HEK293T (cell line): ENCODE results near the gene ANKS1B.
A peak's percentile ranks its signal among the peaks of the same experiment; 100 is the strongest.
"Not testable (repeated sequence)": the region's sequence is repeated elsewhere in the genome, so short reads cannot be mapped to it uniquely, and the experiment has no call there.

Experiments
- CTCF ChIA-PET: fragments of 350-600 bp; formaldehyde crosslinking; extraction: SDS; loops from one replicate; lab custom pipeline; 2021; ENCODE audit warnings: antibody characterized with exemption, inconsistent platforms; lab: Yijun Ruan, JAX
- POLR2A ChIA-PET: fragments of 350-600 bp; formaldehyde crosslinking; extraction: SDS; loops from one replicate; lab custom pipeline; 2020; ENCODE audit warnings: antibody characterized with exemption, inconsistent platforms; lab: Yijun Ruan, JAX
- DNase-seq: peaks from one replicate; pipeline ENCODE4 v3.0.0; 2012; ENCODE audit warnings: mixed read lengths; ENCODE audit errors: extremely low spot score
- ARNT ChIP-seq: fragments of 450-650 bp; IDR thresholded peaks from 2 replicates; pipeline ENCODE4 v1.6.1; 2017; ENCODE audit warnings: mild to moderate bottlenecking
- BHLHE40 ChIP-seq: fragments of 450-650 bp; IDR thresholded peaks from 2 replicates; pipeline ENCODE4 v1.6.1; 2016; ENCODE audit warnings: mild to moderate bottlenecking, moderate library complexity, borderline replicate concordance
- CTBP1 ChIP-seq: fragments of 450-650 bp; IDR thresholded peaks from 2 replicates; pipeline ENCODE4 v1.6.1; 2016; ENCODE audit warnings: borderline replicate concordance
- ELF4 ChIP-seq: fragments of 450-650 bp; IDR thresholded peaks from 2 replicates; pipeline ENCODE4 v1.6.1; 2017; ENCODE audit warnings: antibody characterized with exemption
- FOXA1 ChIP-seq: fragments of 450-650 bp; IDR thresholded peaks from 2 replicates; pipeline ENCODE4 v1.6.1; 2016; ENCODE audit warnings: mild to moderate bottlenecking
- FOXK2 ChIP-seq: fragments of 450-650 bp; IDR thresholded peaks from 2 replicates; pipeline ENCODE4 v1.6.1; 2016; ENCODE audit warnings: mild to moderate bottlenecking
- FOXM1 ChIP-seq: fragments of 450-650 bp; IDR thresholded peaks from 2 replicates; pipeline ENCODE4 v1.6.1; 2017; ENCODE audit warnings: mild to moderate bottlenecking, borderline replicate concordance
- HDGF ChIP-seq: fragments of 450-650 bp; IDR thresholded peaks from 2 replicates; pipeline ENCODE4 v1.6.1; 2017; ENCODE audit warnings: antibody characterized with exemption, borderline replicate concordance
- L3MBTL2 ChIP-seq: fragments of 450-650 bp; conservative IDR thresholded peaks from 2 replicates; pipeline ENCODE4 v1.6.1; 2016; ENCODE audit warnings: mild to moderate bottlenecking
- LEF1 ChIP-seq: fragments of 450-650 bp; IDR thresholded peaks from 2 replicates; pipeline ENCODE4 v1.6.1; 2017; ENCODE audit warnings: mild to moderate bottlenecking, borderline replicate concordance
- NFRKB ChIP-seq: fragments of 450-650 bp; IDR thresholded peaks from 2 replicates; pipeline ENCODE4 v1.6.1; 2016; ENCODE audit warnings: mild to moderate bottlenecking, moderate library complexity
- SP1 ChIP-seq: fragments of 450-650 bp; IDR thresholded peaks from 2 replicates; pipeline ENCODE4 v1.6.1; 2017
- SUZ12 ChIP-seq: fragments of 450-650 bp; IDR thresholded peaks from 2 replicates; pipeline ENCODE4 v1.6.1; 2016; ENCODE audit warnings: mild to moderate bottlenecking
- TARDBP ChIP-seq: fragments of 450-650 bp; IDR thresholded peaks from 2 replicates; pipeline ENCODE4 v1.6.1; 2016
- ZNF384 ChIP-seq: fragments of 450-650 bp; IDR thresholded peaks from 2 replicates; pipeline ENCODE4 v1.6.1; 2016
- TF ChIP-seq, protein P1 (sequence below): fragments of 450-650 bp; IDR thresholded peaks from 2 replicates; pipeline ENCODE4 v1.6.1; 2016

Gene ANKS1B

GRCh38 chr12:98856897-98857540 is 1127.7 kb downstream of the ANKS1B start:
- ChIA-PET POLR2A (no interaction called here), CTCF (no interaction called here)
- DNase-seq: no peak
- TF ChIP-seq FOXM1 (no peak), L3MBTL2 (no peak), NFRKB (no peak), LEF1 (no peak), CTBP1 (no peak), FOXK2 (no peak), BHLHE40 (no peak), SP1 (no peak), ZNF384 (no peak), FOXA1 (no peak), ELF4 (no peak), SUZ12 (no peak), TARDBP (no peak)

DNA sequence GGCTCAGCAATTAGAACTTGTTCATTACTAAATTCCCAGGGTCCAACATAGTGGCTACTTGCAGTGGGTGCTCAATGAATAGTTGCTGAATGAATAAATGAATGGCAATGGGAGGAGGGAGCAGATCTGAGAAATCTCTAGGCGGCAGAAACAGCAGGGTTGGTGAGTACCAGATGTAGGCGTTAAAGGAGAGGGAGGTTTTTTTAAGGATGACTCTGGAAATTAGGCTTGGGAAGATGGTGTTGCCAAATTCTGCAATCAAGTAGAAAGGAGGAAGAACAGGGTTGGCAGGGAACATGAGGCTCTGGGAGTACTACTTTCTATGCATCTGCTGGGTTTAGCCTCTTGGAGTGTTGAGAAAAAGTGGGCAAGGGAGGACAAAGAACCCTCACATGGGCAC is 1132.6 kb downstream of the ANKS1B start:
- ChIA-PET CTCF (no interaction called here), POLR2A (no interaction called here)
- no peak for DNase-seq
- no peak for TF ChIP-seq FOXK2
- TF ChIP-seq FOXM1: no peak
- TF ChIP-seq L3MBTL2: no peak
- no peak for TF ChIP-seq BHLHE40
- no peak for TF ChIP-seq NFRKB
- no peak for TF ChIP-seq ARNT
- no peak for TF ChIP-seq FOXA1
- no peak for TF ChIP-seq LEF1
- no peak for TF ChIP-seq ELF4
- no peak for TF ChIP-seq SUZ12
- TF ChIP-seq, protein P1, sequence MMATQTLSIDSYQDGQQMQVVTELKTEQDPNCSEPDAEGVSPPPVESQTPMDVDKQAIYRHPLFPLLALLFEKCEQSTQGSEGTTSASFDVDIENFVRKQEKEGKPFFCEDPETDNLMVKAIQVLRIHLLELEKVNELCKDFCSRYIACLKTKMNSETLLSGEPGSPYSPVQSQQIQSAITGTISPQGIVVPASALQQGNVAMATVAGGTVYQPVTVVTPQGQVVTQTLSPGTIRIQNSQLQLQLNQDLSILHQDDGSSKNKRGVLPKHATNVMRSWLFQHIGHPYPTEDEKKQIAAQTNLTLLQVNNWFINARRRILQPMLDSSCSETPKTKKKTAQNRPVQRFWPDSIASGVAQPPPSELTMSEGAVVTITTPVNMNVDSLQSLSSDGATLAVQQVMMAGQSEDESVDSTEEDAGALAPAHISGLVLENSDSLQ: no peak
- no peak for TF ChIP-seq SP1
- no peak for TF ChIP-seq HDGF
- no peak for TF ChIP-seq ZNF384
- TF ChIP-seq CTBP1: no peak

GRCh38 chr12:98847242-98847641 is 1137.5 kb downstream of the ANKS1B start:
- no peak for TF ChIP-seq ARNT
- no peak for TF ChIP-seq FOXA1
- no peak for TF ChIP-seq ZNF384
- no peak for TF ChIP-seq SUZ12
- TF ChIP-seq FOXK2: no peak
- no peak for TF ChIP-seq SP1
- no peak for TF ChIP-seq TARDBP
- TF ChIP-seq, protein P1: no peak
- no peak for TF ChIP-seq NFRKB
- TF ChIP-seq HDGF: no peak
- ChIA-PET CTCF (no interaction called here), POLR2A (no interaction called here)
- no peak for DNase-seq

DNA sequence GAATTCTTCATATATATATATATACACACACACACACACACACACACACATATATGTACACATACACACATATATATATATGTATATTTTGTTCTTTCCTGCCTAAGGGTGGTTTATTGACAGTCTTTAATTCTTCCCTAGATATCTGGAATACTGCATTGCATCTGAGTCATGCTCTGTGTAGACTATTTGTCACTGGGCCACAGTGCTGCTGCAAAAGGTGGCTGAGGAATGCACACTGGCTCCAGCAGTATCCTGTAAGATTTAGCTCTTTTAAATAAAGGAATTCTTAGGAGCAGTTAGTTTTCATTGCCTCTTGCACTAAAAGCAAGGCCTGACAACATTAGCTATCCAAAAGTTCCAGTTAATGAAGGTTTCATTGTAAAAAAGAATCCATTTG is 1138.8 kb downstream of the ANKS1B start:
- ChIA-PET CTCF (no interaction called here), POLR2A (no interaction called here)
- no peak for DNase-seq
- TF ChIP-seq TARDBP (no peak), HDGF (no peak), FOXA1 (no peak), SP1 (no peak), CTBP1 (no peak), ZNF384 (no peak), LEF1 (no peak), ARNT (no peak), NFRKB (no peak)

GRCh38 chr12:98840325-98840724 is 1144.4 kb downstream of the ANKS1B start:
- CTCF ChIA-PET: interaction anchor here (0.5 kb wide), 1 partner anchor 106 kb away, joined by 4 read pairs; no protein-coding TSS in a partner anchor

GRCh38 chr12:98838231-98838647 is 1146.5 kb downstream of the ANKS1B start:
- CTCF ChIA-PET: interaction anchor here (0.7 kb wide), 1 partner anchor 42 kb away, joined by 3 read pairs; no protein-coding TSS in a partner anchor
- DNase-seq: peak; percentile 49
- no peak for TF ChIP-seq ELF4
- TF ChIP-seq NFRKB: no peak
- TF ChIP-seq FOXK2: no peak
- TF ChIP-seq LEF1: no peak
- TF ChIP-seq SP1: no peak
- no peak for TF ChIP-seq ARNT
- TF ChIP-seq BHLHE40: no peak
- TF ChIP-seq, protein P1: no peak
- TF ChIP-seq FOXM1: no peak
- TF ChIP-seq CTBP1: no peak
- no peak for TF ChIP-seq HDGF
- no peak for TF ChIP-seq TARDBP
- no peak for TF ChIP-seq FOXA1
- POLR2A ChIA-PET: no interaction called here

More at GRCh38 chr12:98840325-98840724, 1144.4 kb downstream of the ANKS1B start:
- no peak for TF ChIP-seq L3MBTL2
- no peak for TF ChIP-seq BHLHE40
- no peak for DNase-seq
- POLR2A ChIA-PET: no interaction called here

GRCh38 chr12:98837134-98837752 is 1147.5 kb downstream of the ANKS1B start:
- peak; percentile 18 for DNase-seq
- POLR2A ChIA-PET, CTCF ChIA-PET: not testable (repeated sequence)
